A549 (cell line): ENCODE measurements around the gene PIK3R6. TPM values are rescaled to one million over a fixed set of nuclear protein-coding genes. Genes with fewer than 3 reads are reported as not detected.

Experiments used
- ATAC-seq, 2 experiments: fragments of 200-7000 bp in 1 of 2; fragments of >200 bp in 1 of 2; cut with Nextera tagmentation in 1 of 2; cut with Tn5 transposase in 1 of 2; 3 replicates each; pipeline versions ENCODE4 v1.8.0 to v1.9.1; 2018 to 2020; ENCODE audit warnings: mild to moderate bottlenecking in 1 of 2, moderate library complexity in 1 of 2
- CTCF ChIA-PET: fragments of 300-600 bp; sonication (Branson Sonifier 250); formaldehyde crosslinking; extraction: SDS; loops from one replicate; lab custom pipeline; 2021; ENCODE audit warnings: antibody characterized with exemption, inconsistent platforms; lab: Yijun Ruan, JAX
- POLR2A ChIA-PET: fragments of 350-600 bp; formaldehyde crosslinking; extraction: SDS; loops from one replicate; lab custom pipeline; 2021; ENCODE audit warnings: antibody characterized with exemption, inconsistent platforms; lab: Yijun Ruan, JAX
- DNase-seq, 2 experiments: peaks; one replicate each; pipeline versions ENCODE4 v3.0.0 to v3.0.0-alpha.2; 2011 to 2016; ENCODE audit warnings: low read depth in 1 of 2, low spot score in 1 of 2
- FAIRE-seq: peaks from 2 replicates; lab custom pipeline; 2011; peaks lifted over from hg19 to GRCh38; lab: Jason Lieb, UNC
- H3K27ac ChIP-seq, 2 experiments: fragments of >200 bp; sonication (Bioruptor Twin); formaldehyde crosslinking; 3 replicates each; pipeline ENCODE4 v1.5.1; 2016 to 2017
- H3K4me1 ChIP-seq: fragments of >200 bp; sonication (Bioruptor Twin); formaldehyde crosslinking; 3 replicates; pipeline ENCODE4 v1.6.1; 2016
- H3K4me2 ChIP-seq: fragments of >200 bp; sonication (Bioruptor Twin); formaldehyde crosslinking; 3 replicates; pipeline ENCODE4 v1.6.1; 2016
- H3K4me3 ChIP-seq: fragments of >200 bp; sonication (Bioruptor Twin); formaldehyde crosslinking; 3 replicates; pipeline ENCODE4 v1.5.1; 2016
- H3K9me3 ChIP-seq: fragments of >200 bp; sonication (Bioruptor Twin); formaldehyde crosslinking; 3 replicates; pipeline ENCODE4 v1.6.1; 2016
- ATOH8 ChIP-seq: fragments of 250-450 bp; sonication (Bioruptor Pico); IDR thresholded peaks from 2 replicates; pipeline ENCODE4 v1.5.0; 2020; ENCODE audit warnings: low read depth, mild to moderate bottlenecking, moderate library complexity
- BCL3 ChIP-seq: fragments of >200 bp; sonication (Bioruptor Twin); formaldehyde crosslinking; IDR thresholded peaks from 3 replicates; pipeline ENCODE4 v1.6.1; 2016
- CBX2 ChIP-seq: fragments of 200-600 bp; sonication (generic); IDR thresholded peaks from 2 replicates; pipeline ENCODE4 v1.6.1; 2016; ENCODE audit warnings: low read depth, mild to moderate bottlenecking, borderline replicate concordance
- CTCF ChIP-seq: fragments of >200 bp; sonication (Bioruptor Twin); formaldehyde crosslinking; IDR thresholded peaks from 3 replicates; pipeline ENCODE4 v1.5.1; 2016
- E2F6 ChIP-seq: IDR thresholded peaks from 2 replicates; pipeline ENCODE4 v1.6.1; 2012; ENCODE audit warnings: low read depth, borderline replicate concordance
- EHF ChIP-seq: fragments of 250-450 bp; sonication (Bioruptor Pico); IDR thresholded peaks from 2 replicates; pipeline ENCODE4 v1.5.0; 2020; ENCODE audit warnings: mild to moderate bottlenecking
- FOSB ChIP-seq: fragments of 250-450 bp; sonication (Bioruptor Pico); IDR thresholded peaks from 2 replicates; pipeline ENCODE4 v1.5.0; 2020; ENCODE audit warnings: mild to moderate bottlenecking, moderate library complexity
- FOXS1 ChIP-seq: fragments of 250-450 bp; sonication (Bioruptor Pico); IDR thresholded peaks from 2 replicates; pipeline ENCODE4 v1.5.0; 2020; ENCODE audit warnings: mild to moderate bottlenecking, moderate library complexity
- HDAC2 ChIP-seq: fragments of 200-600 bp; sonication (generic); IDR thresholded peaks from 2 replicates; pipeline ENCODE4 v1.6.1; 2016
- HES2 ChIP-seq: fragments of >200 bp; sonication (Bioruptor Twin); formaldehyde crosslinking; IDR thresholded peaks from 2 replicates; pipeline ENCODE4 v1.6.1; 2016
- HOXB5 ChIP-seq: fragments of 250-450 bp; sonication (Bioruptor Pico); IDR thresholded peaks from 2 replicates; pipeline ENCODE4 v1.5.0; 2020; ENCODE audit warnings: mild to moderate bottlenecking, moderate library complexity
- JUN ChIP-seq, 2 experiments: fragments of >200 bp; sonication (Bioruptor Twin); formaldehyde crosslinking; IDR thresholded peaks; 2 replicates in 1 of 2; 3 replicates in 1 of 2; pipeline ENCODE4 v1.6.1; 2016 to 2017
- KDM5A ChIP-seq: fragments of 200-600 bp; sonication (generic); IDR thresholded peaks from 2 replicates; pipeline ENCODE4 v1.6.1; 2016; ENCODE audit warnings: antibody characterized with exemption, mild to moderate bottlenecking
- MAZ ChIP-seq: fragments of 150-350 bp; IDR thresholded peaks from 2 replicates; pipeline ENCODE4 v1.6.1; 2014; ENCODE audit warnings: antibody characterized with exemption, low read depth, low read length, borderline replicate concordance
- PBX3 ChIP-seq: IDR thresholded peaks from 2 replicates; pipeline ENCODE4 v1.6.1; 2012
- POLR2A ChIP-seq: IDR thresholded peaks from 2 replicates; pipeline ENCODE4 v1.6.1; 2012; ENCODE audit warnings: mild to moderate bottlenecking, low read length
- POLR2AphosphoS2 ChIP-seq: conservative IDR thresholded peaks from 2 replicates; pipeline ENCODE4 v1.6.1; 2012; ENCODE audit warnings: low read length, improper control_type of control experiment, inconsistent platforms
- RAD21 ChIP-seq, 2 experiments: fragments of >200 bp in 1 of 2; sonication (Bioruptor Twin) in 1 of 2; formaldehyde crosslinking in 1 of 2; IDR thresholded peaks in 1 of 2; conservative IDR thresholded peaks in 1 of 2; 2 replicates in 1 of 2; 3 replicates in 1 of 2; pipeline ENCODE4 v1.6.1; 2012 to 2018; ENCODE audit warnings: inconsistent platforms in 1 of 2
- RCOR1 ChIP-seq: fragments of 150-350 bp; IDR thresholded peaks from 2 replicates; pipeline ENCODE4 v1.6.1; 2014; ENCODE audit warnings: antibody characterized with exemption, low read length, low read depth
- SMC3 ChIP-seq: fragments of >200 bp; sonication (Bioruptor Twin); formaldehyde crosslinking; IDR thresholded peaks from 3 replicates; pipeline ENCODE4 v1.6.1; 2018; ENCODE audit warnings: inconsistent platforms
- SREBF2 ChIP-seq: fragments of 450-650 bp; IDR thresholded peaks from 2 replicates; pipeline ENCODE4 v1.6.1; 2014; ENCODE audit warnings: mild to moderate bottlenecking, moderate library complexity
- WGBS: methylation state at CpG from one replicate; pipeline ENCODE4 v1.1.6; 2017; ENCODE audit errors: missing lambda C conversion rate; 5-methylcytosine and 5-hydroxymethylcytosine counted together
- polyA plus RNA-seq, 4 experiments: library from polyadenylated mRNA; depleted of rRNA in 3 of 4; stranded (reverse); fragments of >200 nt; fragmentation: RNase III in 1 of 4; extraction: RNeasy Plus Mini Kit Qiagen cat#74134 plus additional on column Dnase treatment in 1 of 4; gene quantifications; 2 replicates in 3 of 4; 3 replicates in 1 of 4; pipeline ENCODE4 v1.2.3, GENCODE V29; 2011 to 2017

The PIK3R6 gene
- polyA plus RNA-seq, 2 of the 4 experiments (the other 2 are of a cell fraction), result not detected

GRCh38 chr17:8825802-8826201 is 41.7 kb downstream of the PIK3R6 start (continued):
- no peak for TF ChIP-seq FOSB (CRISPR knock-in tag)
- no peak for TF ChIP-seq EHF (CRISPR knock-in tag)

- ATAC-seq (no peak), FAIRE-seq (no peak), DNase-seq (no peak)
- Histone ChIP-seq H3K9me3 (peaks cover 18% of the 10 kb centered on the region), H3K27ac (no peak overlapping the region), H3K4me2 (no peak overlapping the region)
- POLR2A ChIA-PET, result no interaction called here
- CTCF ChIA-PET, result interaction anchor here (0.6 kb wide), 1 partner anchor 12 kb away, joined by 3 read pairs; no protein-coding TSS in a partner anchor
- TF ChIP-seq SREBF2, result no peak
- no peak for TF ChIP-seq HDAC2
- TF ChIP-seq MAZ, result no peak
- no peak for TF ChIP-seq JUN (IDR thresholded peaks at IDR 0.05)
- TF ChIP-seq KDM5A, result no peak
- TF ChIP-seq HES2, result no peak
- TF ChIP-seq RCOR1, result no peak
- TF ChIP-seq, all 56 proteins: peak for 0
- no peaks in the 10 kb centered on the region for H3K4me1 ChIP-seq
- H3K4me3 ChIP-seq, result no peak overlapping the region
- 24% methylated on average over 5 of the region's 5 CpGs for WGBS
These were observed 44.2 kb downstream of the PIK3R6 start for GRCh38 chr17:8823279-8823678.

GRCh38 chr17:8822401-8823035 is 45.0 kb downstream of the PIK3R6 start:
- H3K27ac ChIP-seq, result no peak overlapping the region
- no peak for FAIRE-seq

More at GRCh38 chr17:8822401-8823035, 45.0 kb downstream of the PIK3R6 start:
- Histone ChIP-seq H3K9me3 (peaks cover 18% of the 10 kb centered on the region), H3K4me2 (no peak overlapping the region), H3K4me3 (no peak overlapping the region), H3K4me1 (no peaks in the 10 kb centered on the region)
- ChIA-PET CTCF (interaction anchor here (0.6 to 1.1 kb wide), 2 partner anchors 12 to 72 kb away, joined by 3 read pairs; no protein-coding TSS in a partner anchor), POLR2A (no interaction called here)
- DNase-seq (no peak), ATAC-seq (no peak)
- WGBS, result 26% methylated on average over 4 of the region's 5 CpGs
- TF ChIP-seq CTCF (no peak), FOSB (CRISPR knock-in tag) (no peak), MAZ (no peak), POLR2A (no peak), BCL3 (no peak), PBX3 (no peak), POLR2AphosphoS2 (no peak), FOXS1 (CRISPR knock-in tag) (no peak), RAD21 (conservative IDR thresholded peaks at IDR 0.05 in 1 of 2, IDR thresholded peaks at IDR 0.05 in 1 of 2) (no peak), SMC3 (no peak), HOXB5 (CRISPR knock-in tag) (no peak), ATOH8 (no peak), E2F6 (no peak), CBX2 (no peak)
- TF ChIP-seq, all 56 proteins: peak for 0
